Body of pancreas (tissue), 4 donors: ENCODE measurements around the gene ZNF200.

ENCODE experiments used
- CTCF ChIP-seq, 7 experiments: fragments of 450-650 bp in 4 of 7; fragments of 200-600 bp in 3 of 7; sonication (generic) in 3 of 7; IDR thresholded peaks; one replicate each; pipeline ENCODE4 v1.5.1; 2016 to 2019; ENCODE audit warnings: antibody characterized with exemption in 7 of 7
- POLR2A ChIP-seq, 3 donors: fragments of 450-650 bp; IDR thresholded peaks; one replicate each; pipeline ENCODE4 v1.6.1; 2016; ENCODE audit warnings: antibody characterized with exemption in 3 of 3, mild to moderate bottlenecking in 2 of 3

- TF ChIP-seq CTCF (IDR thresholded peaks at IDR 0.05) = no peak
- TF ChIP-seq POLR2A (IDR thresholded peaks at IDR 0.05) = no peak
Measured at GRCh38 chr16:3188925-3189825, 45.8 kb downstream of the ZNF200 start.
